GM12878 (cell line): Measurements from ENCODE around the gene SH2D2A. TPM values are rescaled to one million over a fixed set of nuclear protein-coding genes. Genes with fewer than 3 reads are reported as not detected.

Experiments
- ATAC-seq: fragments of 200-7000 bp; cut with Tn5 transposase; 3 replicates; pipeline ENCODE4 v1.9.1; 2020; ENCODE audit warnings: mild to moderate bottlenecking, moderate library complexity
- BruUV-seq: library from RNA; stranded (reverse); fragments of 400-500 nt; replicated peaks from 2 replicates; lab custom pipeline; 2021; lab: Mats Ljungman, UMichigan
- CTCF ChIA-PET: fragments of 300-600 bp; sonication (Branson Sonifier 250); formaldehyde crosslinking; extraction: SDS; loops from one replicate; lab custom pipeline; 2021; ENCODE audit warnings: inconsistent platforms; lab: Yijun Ruan, JAX
- POLR2A ChIA-PET: fragments of 350-600 bp; formaldehyde crosslinking; extraction: SDS; loops from one replicate; lab custom pipeline; 2021; ENCODE audit warnings: inconsistent platforms; lab: Charles Lee
- RAD21 ChIA-PET: fragments of 300-600 bp; sonication (Branson Sonifier 250); formaldehyde crosslinking; loops from one replicate; lab custom pipeline; 2023; ENCODE audit warnings: antibody characterized with exemption; ENCODE audit not compliant: unreplicated experiment; lab: Charles Lee
- SMC1A ChIA-PET: fragments of 300-600 bp; sonication (Branson Sonifier 250); formaldehyde crosslinking; loops from one replicate; lab custom pipeline; 2023; ENCODE audit not compliant: unreplicated experiment, uncharacterized antibody; lab: Charles Lee
- DNase-seq: peaks from one replicate; pipeline ENCODE4 v3.0.0-alpha.2; 2011; ENCODE audit warnings: low read depth, low spot score
- FAIRE-seq: peaks from 3 replicates; lab custom pipeline; 2011; peaks lifted over from hg19 to GRCh38; lab: Jason Lieb, UNC
- H2AFZ ChIP-seq: 2 replicates; pipeline ENCODE4 v1.6.0; 2011; ENCODE audit warnings: low read depth, low read length, control low read depth; ENCODE audit not compliant: control insufficient read depth
- H3K27ac ChIP-seq: 2 replicates; pipeline ENCODE4 v1.5.1; 2011; ENCODE audit warnings: control low read depth; ENCODE audit not compliant: control insufficient read depth, insufficient read depth
- H3K27me3 ChIP-seq, 2 experiments: replicated peaks in 1 of 2; 2 replicates each; pipeline versions ENCODE4 v1.6.0 to v1.6.1; 2011; ENCODE audit warnings: low read length in 1 of 2; ENCODE audit not compliant: control insufficient read depth in 2 of 2, insufficient read depth in 2 of 2
- H3K36me3 ChIP-seq, 2 experiments: 2 replicates each; pipeline ENCODE4 v1.5.1; 2011; ENCODE audit warnings: low read length in 1 of 2; ENCODE audit not compliant: control insufficient read depth in 2 of 2, insufficient read depth in 2 of 2
- H3K4me1 ChIP-seq: 2 replicates; pipeline ENCODE4 v1.6.1; 2011; ENCODE audit warnings: mild to moderate bottlenecking, low read length, moderate library complexity, mixed read lengths; ENCODE audit not compliant: control insufficient read depth, insufficient read depth
- H3K4me2 ChIP-seq: 2 replicates; pipeline ENCODE4 v1.6.0; 2011; ENCODE audit warnings: control low read depth; ENCODE audit not compliant: control insufficient read depth, insufficient read depth
- H3K4me3 ChIP-seq: fragments of 200-600 bp; sonication (generic); 2 replicates; pipeline ENCODE4 v1.5.1; 2016
- H3K79me2 ChIP-seq: 2 replicates; pipeline ENCODE4 v1.6.0; 2011; ENCODE audit warnings: low read length; ENCODE audit not compliant: control insufficient read depth, insufficient read depth
- H3K9ac ChIP-seq: 2 replicates; pipeline ENCODE4 v1.8.0; 2011; ENCODE audit warnings: low read length, control low read depth, mixed read lengths; ENCODE audit not compliant: control insufficient read depth, insufficient read depth
- H3K9me3 ChIP-seq: replicated peaks from 3 replicates; pipeline ENCODE4 v1.5.1; 2011; ENCODE audit warnings: mild to moderate bottlenecking, low read length; ENCODE audit not compliant: control insufficient read depth, insufficient read depth
- H4K20me1 ChIP-seq: 2 replicates; pipeline ENCODE4 v1.6.0; 2011; ENCODE audit not compliant: control insufficient read depth, insufficient read depth
- POLR2AphosphoS5 ChIP-seq: IDR thresholded peaks from 2 replicates; pipeline ENCODE4 v1.6.1; 2011; ENCODE audit warnings: mild to moderate bottlenecking, low read length, inconsistent platforms
- RUNX3 ChIP-seq: IDR thresholded peaks from 2 replicates; pipeline ENCODE4 v1.6.1; 2012; ENCODE audit warnings: low read length, inconsistent platforms
- SREBF2 ChIP-seq: IDR thresholded peaks from 2 replicates; pipeline ENCODE4 v1.6.1; 2012; ENCODE audit warnings: mild to moderate bottlenecking, low read length
- ZNF622 ChIP-seq: fragments of 450-650 bp; IDR thresholded peaks from 2 replicates; pipeline ENCODE4 v1.6.1; 2017; ENCODE audit warnings: mild to moderate bottlenecking, inconsistent platforms
- WGBS: methylation state at CpG from one replicate; pipeline ENCODE4 v1.1.6; 2016; ENCODE audit warnings: low lambda C conversion rate; ENCODE audit not compliant: insufficient replicate concordance, insufficient coverage; ENCODE audit errors: missing lambda C conversion rate; 5-methylcytosine and 5-hydroxymethylcytosine counted together
- in situ Hi-C: fragments of 300-500 bp; cut with MboI; formaldehyde crosslinking; loops from 9 replicates; pipeline ENCODE4 v1.14.3; 2018; ENCODE audit warnings: mixed read lengths
- intact Hi-C: fragments of 100-400 bp; cut with micrococcal nuclease; formaldehyde crosslinking; loops from one replicate; pipeline ENCODE4 v1.14.2; 2022; ENCODE audit not compliant: unreplicated experiment
- polyA plus RNA-seq, 11 experiments: library from polyadenylated mRNA; depleted of rRNA in 4 of 11; unstranded in 6 of 11; stranded (reverse) in 5 of 11; fragments of >200 nt; fragmentation: Nextera tagmentation in 4 of 11; fragmentation: Illumina TruSeq in 1 of 11; extraction: Ambion mirVana in 4 of 11; extraction: Trizol in 1 of 11; gene quantifications; 1 replicate in 1 of 11; 2 replicates in 10 of 11; pipeline versions ENCODE4 v1.2.1 to v1.2.3, GENCODE V29; 2011 to 2016; ENCODE audit warnings: inconsistent platforms in 2 of 11, missing spikeins in 2 of 11, low read depth in 1 of 11
- total RNA-seq, 4 experiments: library from RNA; depleted of rRNA in 3 of 4; stranded (reverse); fragments of >200 nt in 3 of 4; fragmentation: Illumina TruSeq in 1 of 4; extraction: Trizol in 1 of 4; gene quantifications; 2 replicates each; pipeline versions ENCODE4 v1.2.1 to v1.2.3, GENCODE V29; 2013 to 2021
- TF ChIP-seq, protein P1 (sequence below): IDR thresholded peaks from 2 replicates; pipeline ENCODE4 v1.6.1; 2011; ENCODE audit warnings: low read depth, mild to moderate bottlenecking, low read length, moderate library complexity, borderline replicate concordance; ENCODE audit errors: extremely low read depth

SH2D2A gene
- total and polyA plus RNA-seq, 10 of the 15 experiments (the other 5 are each of a cell fraction or from before 2014, with no cell fraction given): 0.72 to 15.9 (median 7.0) TPM

DNA sequence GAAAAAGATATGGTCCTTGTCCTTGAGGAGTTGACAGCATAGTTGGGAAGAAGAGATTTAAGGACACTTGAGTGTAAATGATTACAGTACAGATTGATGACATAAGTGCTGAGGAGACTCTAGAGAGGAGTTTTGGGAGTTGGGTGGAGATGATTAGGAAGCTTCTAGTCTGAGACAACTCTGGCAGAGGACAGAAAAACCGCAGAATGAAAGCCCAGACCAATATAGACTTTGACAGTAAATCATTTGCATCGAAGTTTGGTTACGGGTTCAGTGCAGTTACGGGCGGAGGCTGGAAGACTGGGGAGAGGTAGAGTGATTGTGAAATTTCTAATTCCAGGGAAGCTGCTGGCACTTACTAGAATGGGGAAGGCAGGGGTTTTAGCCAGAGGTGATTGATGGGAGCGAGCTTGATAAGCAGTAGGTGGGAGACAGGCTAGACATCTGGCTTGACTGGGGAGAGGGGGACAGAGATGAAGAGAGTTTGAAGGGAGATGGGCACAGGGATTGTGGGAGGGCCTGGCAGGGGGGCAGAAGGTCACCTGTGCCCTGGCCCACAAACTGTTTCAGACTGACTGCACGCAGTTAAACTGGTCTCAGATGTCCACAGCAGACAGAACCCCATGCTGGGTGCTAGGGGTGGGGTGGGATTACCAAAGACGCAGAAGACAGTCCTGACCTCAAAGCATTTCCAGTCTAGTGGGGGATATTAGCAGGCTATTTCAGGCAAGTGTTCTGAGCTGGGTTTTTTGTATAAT is 20.1 kb downstream of the SH2D2A start:
- POLR2A ChIA-PET: no interaction called here
- intact Hi-C loops: loop anchor here (1.0 to 5.0 kb wide), 3 partner anchors 41 to 94 kb away; partner anchors contain the start of gene NTRK1
- no peak overlapping the region for H3K9ac ChIP-seq
- TF ChIP-seq, protein P1, sequence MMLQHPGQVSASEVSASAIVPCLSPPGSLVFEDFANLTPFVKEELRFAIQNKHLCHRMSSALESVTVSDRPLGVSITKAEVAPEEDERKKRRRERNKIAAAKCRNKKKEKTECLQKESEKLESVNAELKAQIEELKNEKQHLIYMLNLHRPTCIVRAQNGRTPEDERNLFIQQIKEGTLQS: no peak
- peak; percentile 43; the same call in 1 of the 2 replicates for TF ChIP-seq RUNX3
- no peak for TF ChIP-seq SREBF2
- TF ChIP-seq ZNF622: no peak
- TF ChIP-seq POLR2AphosphoS5: no peak
- no peaks in the 10 kb centered on the region for H4K20me1 ChIP-seq
- SMC1A ChIA-PET: interaction anchor here (0.9 to 5.7 kb wide), 13 partner anchors 12 to 311 kb away, joined by 3 to 60 read pairs (median 5); partner anchors contain the start of genes INSRR, ISG20L2, METTL25B and NTRK1
- 28% methylated on average over 8 of the region's 8 CpGs for WGBS
- CTCF ChIA-PET: interaction anchor here (0.9 to 13.1 kb wide), 18 partner anchors 8 to 120 kb away, joined by 3 to 206 read pairs (median 6); partner anchors contain the start of genes INSRR, ISG20L2, METTL25B and MRPL24
- H3K9me3 ChIP-seq: no peaks in the 10 kb centered on the region
- peak overlapping the region; percentile 38; the same call in 1 of the 2 replicates for H3K4me2 ChIP-seq
- FAIRE-seq: no peak
- no peak overlapping the region for H3K4me3 ChIP-seq
- peaks cover 17% of the 10 kb centered on the region for H3K4me1 ChIP-seq
- no peak for ATAC-seq
- no peak for DNase-seq
- H2AFZ ChIP-seq: no peak overlapping the region
- BruUV-seq: no TSS peak
- RAD21 ChIA-PET: interaction anchor here (0.9 to 11.9 kb wide), 8 partner anchors 40 to 107 kb away, joined by 3 to 115 read pairs (median 6); partner anchors contain the start of genes INSRR, ISG20L2, METTL25B and NTRK1
- in situ Hi-C loops: no loop called here
- no peaks in the 10 kb centered on the region for H3K27me3 ChIP-seq
- peaks cover 38 to 52% of the 10 kb centered on the region in 2 experiments for H3K36me3 ChIP-seq
- no peak overlapping the region for H3K27ac ChIP-seq
- no peaks in the 10 kb centered on the region for H3K79me2 ChIP-seq
